IMR-90 (cell line): Measurements from ENCODE around the gene ANO2. TPM values are rescaled to one million over a fixed set of nuclear protein-coding genes. Genes with fewer than 3 reads are reported as not detected.

Experiments
- ATAC-seq: fragments of 200-7000 bp; cut with Tn5 transposase; 2 replicates; pipeline ENCODE4 v1.9.1; 2020; ENCODE audit warnings: low read depth, mild to moderate bottlenecking, moderate library complexity
- BruUV-seq: library from RNA; stranded (reverse); fragments of 400-500 nt; replicated peaks from 2 replicates; lab custom pipeline; 2021; lab: Mats Ljungman, UMichigan
- CTCF ChIA-PET: fragments of 300-600 bp; formaldehyde crosslinking; extraction: SDS; loops from one replicate; lab custom pipeline; 2021; ENCODE audit warnings: antibody characterized with exemption; lab: Yijun Ruan, JAX
- POLR2A ChIA-PET: fragments of 300-600 bp; sonication (Branson Sonifier 250); formaldehyde crosslinking; loops from one replicate; lab custom pipeline; 2022; ENCODE audit warnings: antibody characterized with exemption; ENCODE audit not compliant: unreplicated experiment; lab: Charles Lee
- DNase-seq: peaks from one replicate; pipeline ENCODE4 v3.0.0; 2013
- H2AFZ ChIP-seq: replicated peaks from 2 replicates; pipeline ENCODE3; 2013; ENCODE audit warnings: low read length, mild to moderate bottlenecking; ENCODE audit not compliant: poor library complexity
- H2AK5ac ChIP-seq: 2 replicates; pipeline ENCODE4 v1.6.1; 2013; ENCODE audit warnings: low read depth, low read length, inconsistent platforms
- H2AK9ac ChIP-seq: replicated peaks from 2 replicates; pipeline ENCODE3; 2013; ENCODE audit warnings: mild to moderate bottlenecking, low read depth, low read length, moderate library complexity; ENCODE audit not compliant: poor library complexity
- H2BK120ac ChIP-seq: 2 replicates; pipeline ENCODE4 v1.6.1; 2013; ENCODE audit warnings: low read depth, low read length, inconsistent platforms
- H2BK15ac ChIP-seq: 3 replicates; pipeline ENCODE4 v1.6.1; 2013; ENCODE audit warnings: low read depth, low read length, inconsistent platforms
- H2BK20ac ChIP-seq: 2 replicates; pipeline ENCODE4 v1.6.1; 2013; ENCODE audit warnings: low read depth, mild to moderate bottlenecking, inconsistent platforms, low read length, moderate library complexity
- H2BK5ac ChIP-seq: 2 replicates; pipeline ENCODE4 v1.6.1; 2013; ENCODE audit warnings: mild to moderate bottlenecking, low read depth, low read length, inconsistent platforms; ENCODE audit not compliant: poor library complexity, severe bottlenecking
- H3K14ac ChIP-seq: replicated peaks from 2 replicates; pipeline ENCODE4 v1.6.1; 2013; ENCODE audit warnings: low read depth, low read length, inconsistent platforms
- H3K18ac ChIP-seq: 2 replicates; pipeline ENCODE4 v1.6.1; 2013; ENCODE audit warnings: low read depth, low read length, control low read depth
- H3K23ac ChIP-seq: 2 replicates; pipeline ENCODE4 v1.6.1; 2013; ENCODE audit warnings: low read depth, low read length, inconsistent platforms
- H3K27ac ChIP-seq: 2 replicates; pipeline ENCODE4 v1.5.1; 2013; ENCODE audit warnings: mild to moderate bottlenecking, control low read depth, low read length; ENCODE audit not compliant: insufficient read depth
- H3K27me3 ChIP-seq: 2 replicates; pipeline ENCODE4 v1.6.1; 2013; ENCODE audit warnings: low read length; ENCODE audit not compliant: control insufficient read depth, insufficient read depth
- H3K36me3 ChIP-seq: 2 replicates; pipeline ENCODE4 v1.6.1; 2013; ENCODE audit warnings: low read length, mixed read lengths; ENCODE audit not compliant: control insufficient read depth, insufficient read depth
- H3K4ac ChIP-seq: 2 replicates; pipeline ENCODE4 v1.6.1; 2013; ENCODE audit warnings: low read depth, low read length, inconsistent platforms
- H3K4me1 ChIP-seq: 2 replicates; pipeline ENCODE4 v1.6.1; 2013; ENCODE audit warnings: low read length, mixed read lengths; ENCODE audit not compliant: control insufficient read depth, insufficient read depth
- H3K4me2 ChIP-seq: 2 replicates; pipeline ENCODE4 v1.6.1; 2013; ENCODE audit warnings: low read depth, mild to moderate bottlenecking, control low read depth, low read length, moderate library complexity
- H3K4me3 ChIP-seq: 2 replicates; pipeline ENCODE4 v1.5.1; 2013; ENCODE audit warnings: low read depth, mild to moderate bottlenecking, control low read depth, low read length, moderate library complexity; ENCODE audit not compliant: insufficient read depth
- H3K56ac ChIP-seq: 2 replicates; pipeline ENCODE4 v1.6.1; 2013; ENCODE audit warnings: low read length, inconsistent platforms; ENCODE audit not compliant: insufficient read depth; ENCODE audit errors: extremely low read depth
- H3K79me1 ChIP-seq, 2 experiments: 2 replicates each; pipeline ENCODE4 v1.6.1; 2013; ENCODE audit warnings: low read length in 2 of 2, inconsistent platforms in 1 of 2, low read depth in 1 of 2
- H3K9ac ChIP-seq: 2 replicates; pipeline ENCODE4 v1.6.1; 2013; ENCODE audit warnings: low read depth, low read length, control low read depth
- H3K9me1 ChIP-seq: 2 replicates; pipeline ENCODE4 v1.6.1; 2013; ENCODE audit warnings: low read length, inconsistent platforms; ENCODE audit not compliant: insufficient read depth
- H3K9me3 ChIP-seq: 2 replicates; pipeline ENCODE4 v1.6.1; 2013; ENCODE audit warnings: low read length; ENCODE audit not compliant: control insufficient read depth, insufficient read depth
- H4K20me1 ChIP-seq: 2 replicates; pipeline ENCODE4 v1.6.1; 2013; ENCODE audit warnings: low read length, inconsistent platforms; ENCODE audit not compliant: insufficient read depth
- H4K5ac ChIP-seq: 2 replicates; pipeline ENCODE4 v1.6.1; 2013; ENCODE audit warnings: mild to moderate bottlenecking, low read depth, low read length, control low read depth
- H4K8ac ChIP-seq, 2 experiments: 2 replicates each; pipeline ENCODE4 v1.6.1; 2013; ENCODE audit warnings: low read depth in 2 of 2, low read length in 2 of 2, control low read depth in 1 of 2, inconsistent platforms in 1 of 2
- H4K91ac ChIP-seq: 2 replicates; pipeline ENCODE4 v1.6.1; 2013; ENCODE audit warnings: low read depth, low read length, inconsistent platforms; ENCODE audit not compliant: insufficient read depth
- BHLHE40 ChIP-seq: fragments of 150-350 bp; IDR thresholded peaks from 2 replicates; pipeline ENCODE4 v1.6.1; 2016; ENCODE audit warnings: mild to moderate bottlenecking, low read depth, low read length
- CEBPB ChIP-seq: IDR thresholded peaks from 2 replicates; pipeline ENCODE4 v1.6.1; 2012; ENCODE audit warnings: low read depth, low read length, improper control_type of control experiment
- CHD1 ChIP-seq: IDR thresholded peaks from 2 replicates; pipeline ENCODE4 v1.6.1; 2012; ENCODE audit warnings: low read depth, low read length, improper control_type of control experiment
- FOS ChIP-seq: fragments of 150-350 bp; IDR thresholded peaks from 2 replicates; pipeline ENCODE4 v1.6.1; 2016; ENCODE audit warnings: low read depth, low read length
- MAFK ChIP-seq: IDR thresholded peaks from 2 replicates; pipeline ENCODE4 v1.6.1; 2012; ENCODE audit warnings: low read depth, low read length, improper control_type of control experiment
- MXI1 ChIP-seq: IDR thresholded peaks from 2 replicates; pipeline ENCODE4 v1.6.1; 2012; ENCODE audit warnings: low read depth, mild to moderate bottlenecking, low read length, moderate library complexity, borderline replicate concordance
- NFE2L2 ChIP-seq: fragments of 150-350 bp; IDR thresholded peaks from 2 replicates; pipeline ENCODE4 v1.6.1; 2016; ENCODE audit warnings: low read depth, mild to moderate bottlenecking, low read length
- RAD21 ChIP-seq: IDR thresholded peaks from 2 replicates; pipeline ENCODE4 v1.6.1; 2012; ENCODE audit warnings: low read length, improper control_type of control experiment
- RFX5 ChIP-seq: IDR thresholded peaks from 2 replicates; pipeline ENCODE4 v1.8.0; 2012; ENCODE audit warnings: low read depth, mild to moderate bottlenecking, low read length, moderate library complexity
- SMC3 ChIP-seq: fragments of 150-350 bp; IDR thresholded peaks from 2 replicates; pipeline ENCODE4 v1.6.1; 2016; ENCODE audit warnings: low read depth, mild to moderate bottlenecking, antibody characterized with exemption, low read length, moderate library complexity
- USF2 ChIP-seq: fragments of 150-350 bp; IDR thresholded peaks from 2 replicates; pipeline ENCODE4 v1.6.1; 2017; ENCODE audit warnings: mild to moderate bottlenecking, antibody characterized with exemption, low read length, low read depth
- WGBS, 2 experiments: methylation state at CpG; one replicate each; pipeline versions ENCODE4 v1.1.5 to v1.1.7; 2013; ENCODE audit warnings: missing lambda C conversion rate in 2 of 2; ENCODE audit not compliant: insufficient read length in 1 of 2; ENCODE audit errors: extremely low coverage in 2 of 2; 5-methylcytosine and 5-hydroxymethylcytosine counted together
- dilution Hi-C: fragments of 300-500 bp; cut with HindIII; formaldehyde crosslinking; loops from one replicate; pipeline ENCODE4 v1.14.3; 2018; ENCODE audit warnings: low sequenced_read_pairs; ENCODE audit not compliant: unreplicated experiment
- in situ Hi-C: fragments of 300-500 bp; cut with MboI; formaldehyde crosslinking; loops from 3 replicates; pipeline ENCODE4 v1.14.3; 2019; ENCODE audit warnings: low sequenced_read_pairs, inconsistent platforms, mixed read lengths
- intact Hi-C: fragments of 100-400 bp; cut with micrococcal nuclease; formaldehyde crosslinking; loops from 2 replicates; pipeline ENCODE4 v1.10.0; 2022
- polyA plus RNA-seq, 3 experiments: library from polyadenylated mRNA; depleted of rRNA; stranded (reverse); fragments of >200 nt; gene quantifications; 2 replicates each; pipeline ENCODE4 v1.2.3, GENCODE V29; 2012; ENCODE audit warnings: low replicate concordance in 1 of 3
- total RNA-seq: library from RNA; depleted of rRNA; stranded (reverse); fragments of >200 nt; gene quantifications from 2 replicates; pipeline ENCODE4 v1.2.3, GENCODE V29; 2012
- TF ChIP-seq, protein P1 (sequence below): conservative IDR thresholded peaks from 2 replicates; pipeline ENCODE4 v1.5.1; 2012; ENCODE audit warnings: mild to moderate bottlenecking, low read depth, low read length, improper control_type of control experiment
- TF ChIP-seq, protein P2 (sequence below): fragments of 150-350 bp; IDR thresholded peaks from 2 replicates; pipeline ENCODE4 v1.6.1; 2016; ENCODE audit warnings: low read depth, mild to moderate bottlenecking, low read length, moderate library complexity, borderline replicate concordance

ANO2 gene
- total and polyA plus RNA-seq, 2 of the 4 experiments (the other 2 are of a cell fraction): 0.22 TPM; not detected in 1

GRCh38 chr12:5616854-5617253 is 328.2 kb downstream of the ANO2 start:
- H3K4me1 ChIP-seq: no peaks in the 10 kb centered on the region; the same call in 1 of the 2 replicates
- no peak overlapping the region for H2BK120ac ChIP-seq
- BruUV-seq: no TSS peak
- H3K27ac ChIP-seq: no peak overlapping the region
- H4K20me1 ChIP-seq: no peaks in the 10 kb centered on the region
- POLR2A ChIA-PET: no interaction called here
- no peak overlapping the region for H2AK5ac ChIP-seq
- H3K4me3 ChIP-seq: no peak overlapping the region
- WGBS, 2 experiments: 84% methylated on average over 4 of the region's 4 CpGs; no CpG with 5 or more reads in 1 of the 2 experiments
- dilution Hi-C loops (no loop called here), intact Hi-C loops (no loop called here), in situ Hi-C loops (no loop called here)
- H3K14ac ChIP-seq: no peak overlapping the region
- H2BK5ac ChIP-seq: no peak overlapping the region
- H2AFZ ChIP-seq: no peak overlapping the region
- H3K9ac ChIP-seq: no peak overlapping the region
- no peaks in the 10 kb centered on the region for H3K79me1 ChIP-seq
- peaks cover 26% of the 10 kb centered on the region for H3K27me3 ChIP-seq
- H3K4me2 ChIP-seq: no peak overlapping the region
- H3K18ac ChIP-seq: no peak overlapping the region
- no peaks in the 10 kb centered on the region for H3K36me3 ChIP-seq
- H3K9me3 ChIP-seq: peaks cover 5% of the 10 kb centered on the region; the same call in 1 of the 2 replicates
- H3K9me1 ChIP-seq: no peaks in the 10 kb centered on the region
- TF ChIP-seq, protein P1, sequence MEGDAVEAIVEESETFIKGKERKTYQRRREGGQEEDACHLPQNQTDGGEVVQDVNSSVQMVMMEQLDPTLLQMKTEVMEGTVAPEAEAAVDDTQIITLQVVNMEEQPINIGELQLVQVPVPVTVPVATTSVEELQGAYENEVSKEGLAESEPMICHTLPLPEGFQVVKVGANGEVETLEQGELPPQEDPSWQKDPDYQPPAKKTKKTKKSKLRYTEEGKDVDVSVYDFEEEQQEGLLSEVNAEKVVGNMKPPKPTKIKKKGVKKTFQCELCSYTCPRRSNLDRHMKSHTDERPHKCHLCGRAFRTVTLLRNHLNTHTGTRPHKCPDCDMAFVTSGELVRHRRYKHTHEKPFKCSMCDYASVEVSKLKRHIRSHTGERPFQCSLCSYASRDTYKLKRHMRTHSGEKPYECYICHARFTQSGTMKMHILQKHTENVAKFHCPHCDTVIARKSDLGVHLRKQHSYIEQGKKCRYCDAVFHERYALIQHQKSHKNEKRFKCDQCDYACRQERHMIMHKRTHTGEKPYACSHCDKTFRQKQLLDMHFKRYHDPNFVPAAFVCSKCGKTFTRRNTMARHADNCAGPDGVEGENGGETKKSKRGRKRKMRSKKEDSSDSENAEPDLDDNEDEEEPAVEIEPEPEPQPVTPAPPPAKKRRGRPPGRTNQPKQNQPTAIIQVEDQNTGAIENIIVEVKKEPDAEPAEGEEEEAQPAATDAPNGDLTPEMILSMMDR: no peak
- TF ChIP-seq RFX5 (no peak), FOS (no peak), MAFK (no peak), RAD21 (no peak), MXI1 (no peak), CEBPB (no peak), CHD1 (no peak), USF2 (no peak), BHLHE40 (no peak), SMC3 (no peak), NFE2L2 (no peak)
- TF ChIP-seq, protein P2, sequence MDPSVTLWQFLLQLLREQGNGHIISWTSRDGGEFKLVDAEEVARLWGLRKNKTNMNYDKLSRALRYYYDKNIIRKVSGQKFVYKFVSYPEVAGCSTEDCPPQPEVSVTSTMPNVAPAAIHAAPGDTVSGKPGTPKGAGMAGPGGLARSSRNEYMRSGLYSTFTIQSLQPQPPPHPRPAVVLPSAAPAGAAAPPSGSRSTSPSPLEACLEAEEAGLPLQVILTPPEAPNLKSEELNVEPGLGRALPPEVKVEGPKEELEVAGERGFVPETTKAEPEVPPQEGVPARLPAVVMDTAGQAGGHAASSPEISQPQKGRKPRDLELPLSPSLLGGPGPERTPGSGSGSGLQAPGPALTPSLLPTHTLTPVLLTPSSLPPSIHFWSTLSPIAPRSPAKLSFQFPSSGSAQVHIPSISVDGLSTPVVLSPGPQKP: no peak
- H2BK20ac ChIP-seq: no peak overlapping the region
- H3K56ac ChIP-seq: no peak overlapping the region
- H2BK15ac ChIP-seq: no peak overlapping the region
- no peak overlapping the region for H3K4ac ChIP-seq
- H2AK9ac ChIP-seq: no peak overlapping the region
- H4K8ac ChIP-seq: no peak overlapping the region
- no peak overlapping the region for H4K5ac ChIP-seq
- no peak for DNase-seq
- no peak overlapping the region for H3K23ac ChIP-seq
- CTCF ChIA-PET: no interaction called here
- H4K91ac ChIP-seq: no peak overlapping the region
- ATAC-seq: no peak
